GM06990 (cell line): Measurements from ENCODE around the gene OPN5.

Experiments
- DNase-seq: peaks from one replicate; pipeline ENCODE4 v3.0.0-alpha.2; 2011; ENCODE audit not compliant: insufficient read length; ENCODE audit errors: extremely low read depth
- H3K27me3 ChIP-seq: replicated peaks from 2 replicates; pipeline ENCODE4 v1.6.0; 2011; ENCODE audit warnings: low read length; ENCODE audit not compliant: control insufficient read depth, insufficient read depth
- H3K36me3 ChIP-seq: 2 replicates; pipeline ENCODE4 v1.5.1; 2011; ENCODE audit warnings: low read length; ENCODE audit not compliant: control insufficient read depth, insufficient read depth
- H3K4me3 ChIP-seq: replicated peaks from 2 replicates; pipeline ENCODE4 v1.5.1; 2011; ENCODE audit warnings: low read depth, mild to moderate bottlenecking, control low read depth, low read length
- CTCF ChIP-seq: IDR thresholded peaks from 2 replicates; pipeline ENCODE4 v1.5.1; 2011; ENCODE audit warnings: low read length, control low read depth, mild to moderate bottlenecking, inconsistent platforms; ENCODE audit not compliant: insufficient read depth, poor library complexity, severe bottlenecking

The OPN5 gene

DNA sequence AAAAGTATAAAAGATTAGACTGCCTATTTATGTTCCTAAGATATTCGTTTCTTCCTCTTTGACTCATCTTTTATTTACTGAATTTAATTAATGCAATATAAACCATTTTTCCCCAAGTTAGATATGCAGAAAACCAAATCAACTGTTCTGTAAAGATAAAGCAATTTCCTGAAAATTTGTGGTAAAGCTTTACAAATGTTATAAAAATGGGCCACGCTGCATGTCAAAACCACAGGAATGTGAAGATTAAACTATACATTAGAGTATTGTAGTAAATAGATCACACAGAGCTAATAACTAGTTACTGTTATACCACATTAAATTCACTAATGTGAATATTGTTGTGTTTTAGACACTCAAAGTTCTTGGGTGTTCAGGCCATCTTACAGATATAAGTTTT lies 83.4 kb downstream of the OPN5 start:
- H3K27me3 ChIP-seq = no peaks in the 10 kb centered on the region
- no peak for TF ChIP-seq CTCF
- no peaks in the 10 kb centered on the region for H3K36me3 ChIP-seq
- DNase-seq = no peak
- no peak overlapping the region for H3K4me3 ChIP-seq

- DNase-seq = no peak
- no peak for TF ChIP-seq CTCF
- no peaks in the 10 kb centered on the region for H3K27me3 ChIP-seq
- no peak overlapping the region for H3K4me3 ChIP-seq
- no peaks in the 10 kb centered on the region for H3K36me3 ChIP-seq
Measured at GRCh38 chr6:47875593-47875992, 93.8 kb downstream of the OPN5 start.
